K562 (cell line): Measurements from ENCODE around the gene DAZAP1. TPM values are rescaled to one million over a fixed set of nuclear protein-coding genes. Genes with fewer than 3 reads are reported as not detected.

Experiments used
- IFI16 ChIP-seq: fragments of 250-450 bp; sonication (Bioruptor Pico); IDR thresholded peaks from 2 replicates; pipeline ENCODE4 v2.1.2; 2022; ENCODE audit warnings: mild to moderate bottlenecking, inconsistent platforms
- KDM5B ChIP-seq: fragments of 200-600 bp; sonication (generic); IDR thresholded peaks from 2 replicates; pipeline ENCODE4 v1.6.1; 2012; ENCODE audit warnings: low read depth, mild to moderate bottlenecking, moderate library complexity, low read length, control low read depth, inconsistent platforms; ENCODE audit not compliant: insufficient replicate concordance
- MCM5 ChIP-seq: fragments of 450-650 bp; IDR thresholded peaks from 2 replicates; pipeline ENCODE4 v1.6.1; 2016; ENCODE audit warnings: low read depth
- MEF2D ChIP-seq: conservative IDR thresholded peaks from 2 replicates; pipeline ENCODE4 v1.6.1; 2016; ENCODE audit warnings: low read depth, missing genetic modification characterization, missing compliant biosample characterization
- PHB ChIP-seq: fragments of 250-450 bp; sonication (Bioruptor Pico); IDR thresholded peaks from 2 replicates; pipeline ENCODE4 v1.5.0; 2021
- POLR2AphosphoS5 ChIP-seq: IDR thresholded peaks from 2 replicates; pipeline ENCODE4 v1.6.1; 2011; ENCODE audit warnings: mild to moderate bottlenecking, low read depth, low read length, moderate library complexity; ENCODE audit not compliant: control insufficient read depth, insufficient read depth
- SAP30 ChIP-seq: fragments of 200-600 bp; sonication (generic); IDR thresholded peaks from 2 replicates; pipeline ENCODE4 v1.6.1; 2012; ENCODE audit warnings: borderline replicate concordance, low read depth, mild to moderate bottlenecking, moderate library complexity, low read length, control low read depth, inconsistent platforms; ENCODE audit not compliant: insufficient read depth, poor library complexity, severe bottlenecking
- SMARCA5 ChIP-seq: fragments of 450-650 bp; IDR thresholded peaks from 2 replicates; pipeline ENCODE4 v1.6.1; 2016
- STAG1 ChIP-seq: sonication (generic); formaldehyde crosslinking; IDR thresholded peaks from 2 replicates; pipeline ENCODE4 v1.5.0; 2020; ENCODE audit warnings: missing genetic modification reagents, borderline replicate concordance
- STAT6 ChIP-seq: sonication (generic); formaldehyde crosslinking; IDR thresholded peaks from 2 replicates; pipeline ENCODE4 v1.8.1; 2023; ENCODE audit warnings: mild to moderate bottlenecking, missing genetic modification reagents
- TCFL5 ChIP-seq: fragments of 250-450 bp; sonication (Bioruptor Pico); conservative IDR thresholded peaks from 2 replicates; pipeline ENCODE4 v1.6.1; 2021; ENCODE audit warnings: mild to moderate bottlenecking, moderate library complexity, matching md5 sums
- TOE1 ChIP-seq, 2 experiments: fragments of 450-650 bp in 1 of 2; sonication (generic) in 1 of 2; formaldehyde crosslinking in 1 of 2; IDR thresholded peaks; 2 replicates each; pipeline versions ENCODE4 v1.7.1 to v1.8.0; 2016 to 2022; ENCODE audit warnings: borderline replicate concordance in 2 of 2, mild to moderate bottlenecking in 2 of 2, antibody characterized with exemption in 1 of 2, inconsistent platforms in 1 of 2, low read depth in 1 of 2, missing genetic modification reagents in 1 of 2, moderate library complexity in 1 of 2
- TRIM28 ChIP-seq: fragments of 450-650 bp; IDR thresholded peaks from 2 replicates; pipeline ENCODE4 v1.6.1; 2017
- ZNF184 ChIP-seq: sonication (generic); formaldehyde crosslinking; IDR thresholded peaks from 2 replicates; pipeline ENCODE4 v1.5.0; 2020; ENCODE audit warnings: missing genetic modification reagents
- ZNF197 ChIP-seq: fragments of 200-800 bp; sonication (Bioruptor generic); IDR thresholded peaks from 2 replicates; pipeline ENCODE4 v1.6.1; 2016; ENCODE audit warnings: low read depth, missing genetic modification characterization, missing compliant biosample characterization
- ZNF717 ChIP-seq: fragments of 250-450 bp; sonication (Bioruptor Pico); IDR thresholded peaks from 2 replicates; pipeline ENCODE4 v1.5.0; 2021
- polyA plus RNA-seq, 8 experiments: library from polyadenylated mRNA; depleted of rRNA in 4 of 8; stranded (reverse) in 5 of 8; unstranded in 3 of 8; fragments of >200 nt; fragmentation: Nextera tagmentation in 2 of 8; fragmentation: Illumina TruSeq in 1 of 8; extraction: Ambion mirVana in 2 of 8; extraction: Trizol in 1 of 8; gene quantifications; 2 replicates each; pipeline versions ENCODE4 v1.2.1 to v1.2.3, GENCODE V29; 2011 to 2014; ENCODE audit warnings: inconsistent platforms in 1 of 8, missing spikeins in 1 of 8
- total RNA-seq, 7 experiments: library from RNA; depleted of rRNA in 6 of 7; stranded (reverse); fragments of >200 nt in 6 of 7; fragmentation: Illumina TruSeq in 2 of 7; extraction: Trizol in 2 of 7; gene quantifications; 2 replicates each; pipeline versions ENCODE4 v1.2.1 to v1.2.3, GENCODE V29; 2011 to 2021; ENCODE audit warnings: low replicate concordance in 1 of 7
- TF ChIP-seq, protein P1 (sequence below): fragments of 200-800 bp; sonication (Bioruptor generic); IDR thresholded peaks from 2 replicates; pipeline ENCODE4 v1.6.1; 2016; ENCODE audit warnings: missing genetic modification characterization, missing compliant biosample characterization
- TF ChIP-seq, protein P2 (sequence below): IDR thresholded peaks from 2 replicates; pipeline ENCODE4 v1.6.1; 2012; ENCODE audit warnings: low read depth, low read length, improper control_type of control experiment, borderline replicate concordance

Gene DAZAP1
- total and polyA plus RNA-seq, 9 of the 15 experiments (the other 6 are each of a cell fraction or from before 2014, with no cell fraction given) = 10.8 to 289 (median 142) TPM

GRCh38 chr19:1445185-1445931 lies 38.0 kb downstream of the DAZAP1 start (continued):
- TF ChIP-seq, protein P1, sequence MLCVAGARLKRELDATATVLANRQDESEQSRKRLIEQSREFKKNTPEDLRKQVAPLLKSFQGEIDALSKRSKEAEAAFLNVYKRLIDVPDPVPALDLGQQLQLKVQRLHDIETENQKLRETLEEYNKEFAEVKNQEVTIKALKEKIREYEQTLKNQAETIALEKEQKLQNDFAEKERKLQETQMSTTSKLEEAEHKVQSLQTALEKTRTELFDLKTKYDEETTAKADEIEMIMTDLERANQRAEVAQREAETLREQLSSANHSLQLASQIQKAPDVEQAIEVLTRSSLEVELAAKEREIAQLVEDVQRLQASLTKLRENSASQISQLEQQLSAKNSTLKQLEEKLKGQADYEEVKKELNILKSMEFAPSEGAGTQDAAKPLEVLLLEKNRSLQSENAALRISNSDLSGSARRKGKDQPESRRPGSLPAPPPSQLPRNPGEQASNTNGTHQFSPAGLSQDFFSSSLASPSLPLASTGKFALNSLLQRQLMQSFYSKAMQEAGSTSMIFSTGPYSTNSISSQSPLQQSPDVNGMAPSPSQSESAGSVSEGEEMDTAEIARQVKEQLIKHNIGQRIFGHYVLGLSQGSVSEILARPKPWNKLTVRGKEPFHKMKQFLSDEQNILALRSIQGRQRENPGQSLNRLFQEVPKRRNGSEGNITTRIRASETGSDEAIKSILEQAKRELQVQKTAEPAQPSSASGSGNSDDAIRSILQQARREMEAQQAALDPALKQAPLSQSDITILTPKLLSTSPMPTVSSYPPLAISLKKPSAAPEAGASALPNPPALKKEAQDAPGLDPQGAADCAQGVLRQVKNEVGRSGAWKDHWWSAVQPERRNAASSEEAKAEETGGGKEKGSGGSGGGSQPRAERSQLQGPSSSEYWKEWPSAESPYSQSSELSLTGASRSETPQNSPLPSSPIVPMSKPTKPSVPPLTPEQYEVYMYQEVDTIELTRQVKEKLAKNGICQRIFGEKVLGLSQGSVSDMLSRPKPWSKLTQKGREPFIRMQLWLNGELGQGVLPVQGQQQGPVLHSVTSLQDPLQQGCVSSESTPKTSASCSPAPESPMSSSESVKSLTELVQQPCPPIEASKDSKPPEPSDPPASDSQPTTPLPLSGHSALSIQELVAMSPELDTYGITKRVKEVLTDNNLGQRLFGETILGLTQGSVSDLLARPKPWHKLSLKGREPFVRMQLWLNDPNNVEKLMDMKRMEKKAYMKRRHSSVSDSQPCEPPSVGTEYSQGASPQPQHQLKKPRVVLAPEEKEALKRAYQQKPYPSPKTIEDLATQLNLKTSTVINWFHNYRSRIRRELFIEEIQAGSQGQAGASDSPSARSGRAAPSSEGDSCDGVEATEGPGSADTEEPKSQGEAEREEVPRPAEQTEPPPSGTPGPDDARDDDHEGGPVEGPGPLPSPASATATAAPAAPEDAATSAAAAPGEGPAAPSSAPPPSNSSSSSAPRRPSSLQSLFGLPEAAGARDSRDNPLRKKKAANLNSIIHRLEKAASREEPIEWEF (CRISPR knock-in tag) = no peak
- TF ChIP-seq PHB = no peak
- TF ChIP-seq TOE1 (IDR thresholded peaks at IDR 0.05; ENCODE audit: borderline replicate concordance) = 0 out of 2 replicates have a peak, but pooled peaks have one; percentile 14
- TF ChIP-seq TOE1 (CRISPR knock-in tag; IDR thresholded peaks at IDR 0.05; ENCODE audit: borderline replicate concordance, low read depth) = no peak
- TF ChIP-seq STAG1 (CRISPR knock-in tag) = peak; percentile 45; the same call in 1 of the 2 replicates
- no peak for TF ChIP-seq IFI16 (CRISPR knock-in tag)
- TF ChIP-seq TCFL5 (CRISPR knock-in tag) = no peak
- no peak for TF ChIP-seq TRIM28
- TF ChIP-seq STAT6 (CRISPR knock-in tag) = no peak
- TF ChIP-seq POLR2AphosphoS5 = no peak
- TF ChIP-seq KDM5B = peak; percentile 45
- TF ChIP-seq MEF2D (tag) = no peak
- TF ChIP-seq ZNF184 = no peak
- no peak for TF ChIP-seq MCM5
- TF ChIP-seq SMARCA5 = peak; percentile 91
- no peak for TF ChIP-seq ZNF197 (CRISPR knock-in tag)
- TF ChIP-seq SAP30 = no peak
- TF ChIP-seq, protein P2, sequence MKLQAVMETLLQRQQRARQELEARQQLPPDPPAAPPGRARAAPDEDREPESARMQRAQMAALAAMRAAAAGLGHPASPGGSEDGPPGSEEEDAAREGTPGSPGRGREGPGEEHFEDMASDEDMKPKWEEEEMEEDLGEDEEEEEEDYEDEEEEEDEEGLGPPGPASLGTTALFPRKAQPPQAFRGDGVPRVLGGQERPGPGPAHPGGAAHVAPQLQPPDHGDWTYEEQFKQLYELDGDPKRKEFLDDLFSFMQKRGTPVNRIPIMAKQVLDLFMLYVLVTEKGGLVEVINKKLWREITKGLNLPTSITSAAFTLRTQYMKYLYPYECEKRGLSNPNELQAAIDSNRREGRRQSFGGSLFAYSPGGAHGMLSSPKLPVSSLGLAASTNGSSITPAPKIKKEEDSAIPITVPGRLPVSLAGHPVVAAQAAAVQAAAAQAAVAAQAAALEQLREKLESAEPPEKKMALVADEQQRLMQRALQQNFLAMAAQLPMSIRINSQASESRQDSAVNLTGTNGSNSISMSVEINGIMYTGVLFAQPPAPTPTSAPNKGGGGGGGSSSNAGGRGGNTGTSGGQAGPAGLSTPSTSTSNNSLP = no peak
- TF ChIP-seq ZNF717 (CRISPR knock-in tag) = no peak
